ENCODE results near the gene HOXA11.

HOXA11 gene

GRCh38 chr7:27192546-27193334 is 7.7 kb upstream of the HOXA11 start:
- ATAC-seq (peak; percentile 20), DNase-seq (no peak)

GRCh38 chr7:27191833-27192545 is 7.0 kb upstream of the HOXA11 start:
- DNase-seq = no peak
- ATAC-seq = no peak

GRCh38 chr7:27191161-27191731 is 6.2 kb upstream of the HOXA11 start:
- ATAC-seq = no peak
- DNase-seq = no peak

- ATAC-seq = no peak
These were observed 5.1 kb upstream of the HOXA11 start for GRCh38 chr7:27189997-27190748.

GRCh38 chr7:27189295-27189996 is 4.4 kb upstream of the HOXA11 start:
- no peak for ATAC-seq
- DNase-seq = no peak

More at GRCh38 chr7:27189997-27190748, 5.1 kb upstream of the HOXA11 start:
- DNase-seq = no peak

- no peak for DNase-seq
- no peak for ATAC-seq
These were observed 3.6 kb upstream of the HOXA11 start for GRCh38 chr7:27188386-27189294.

GRCh38 chr7:27187475-27188385 is 2.7 kb upstream of the HOXA11 start:
- no peak for ATAC-seq
- no peak for DNase-seq

GRCh38 chr7:27186668-27187474 is 1.8 kb upstream of the HOXA11 start:
- DNase-seq = no peak
- ATAC-seq = no peak

GRCh38 chr7:27185854-27186667 is 1.0 kb upstream of the HOXA11 start:
- DNase-seq (no peak), ATAC-seq (no peak)

GRCh38 chr7:27184337-27185012 is 557 bp downstream of the HOXA11 start:
- no peak for ATAC-seq
- DNase-seq = no peak

GRCh38 chr7:27183682-27184336 is 1.2 kb downstream of the HOXA11 start:
- no peak for DNase-seq
- ATAC-seq = no peak

GRCh38 chr7:27182861-27183681 is 2.0 kb downstream of the HOXA11 start:
- DNase-seq = no peak
- no peak for ATAC-seq

GRCh38 chr7:27182285-27182841 is 2.7 kb downstream of the HOXA11 start:
- DNase-seq = no peak

GRCh38 chr7:27181795-27182275 is 3.2 kb downstream of the HOXA11 start:
- no peak for ATAC-seq
- DNase-seq = no peak

More at GRCh38 chr7:27182285-27182841, 2.7 kb downstream of the HOXA11 start:
- no peak for ATAC-seq
